HG03097 (cell line): ENCODE data around the gene ABHD16B.
A peak's percentile ranks its signal among the peaks of the same experiment; 100 is the strongest.
"Not testable (repeated sequence)": the region's sequence is repeated elsewhere in the genome, so short reads cannot be mapped to it uniquely, and the experiment has no call there.

Source experiments
- ATAC-seq: cut with Tn5 transposase; IDR thresholded peaks from one replicate; pipeline ENCODE4 v1.9.1; 2021; ENCODE audit not compliant: unreplicated experiment, low FRiP score

The ABHD16B gene

GRCh38 chr20:63833776-63834490, 27.4 kb upstream of the ABHD16B start:
- ATAC-seq = no peak

GRCh38 chr20:63834491-63834880, 26.8 kb upstream of the ABHD16B start:
- ATAC-seq = no peak

GRCh38 chr20:63835021-63835858, 26.1 kb upstream of the ABHD16B start:
- ATAC-seq = no peak

- no peak for ATAC-seq
These were observed 24.6 kb upstream of the ABHD16B start for GRCh38 chr20:63836458-63837344.

- no peak for ATAC-seq
These were observed 23.8 kb upstream of the ABHD16B start for GRCh38 chr20:63837479-63837878.

GRCh38 chr20:63839620-63840019, 21.7 kb upstream of the ABHD16B start:
- ATAC-seq = no peak

GRCh38 chr20:63840405-63840828, 20.9 kb upstream of the ABHD16B start:
- ATAC-seq = no peak

- no peak for ATAC-seq
These were observed 19.0 kb upstream of the ABHD16B start for GRCh38 chr20:63842258-63842657.

GRCh38 chr20:63843222-63843621, 18.1 kb upstream of the ABHD16B start:
- ATAC-seq = no peak

GRCh38 chr20:63843778-63844177, 17.5 kb upstream of the ABHD16B start:
- ATAC-seq = no peak

- ATAC-seq = no peak
These were observed 16.7 kb upstream of the ABHD16B start for GRCh38 chr20:63844511-63844991.

- ATAC-seq = no peak
These were observed 15.0 kb upstream of the ABHD16B start for GRCh38 chr20:63846128-63846771.

GRCh38 chr20:63846888-63847236, 14.4 kb upstream of the ABHD16B start:
- ATAC-seq = no peak

GRCh38 chr20:63847237-63848002, 13.9 kb upstream of the ABHD16B start:
- ATAC-seq = no peak

- no peak for ATAC-seq
These were observed 13.0 kb upstream of the ABHD16B start for GRCh38 chr20:63848003-63848911.

GRCh38 chr20:63850689-63851547, 10.4 kb upstream of the ABHD16B start:
- ATAC-seq = peak; percentile 62

- not testable (repeated sequence) for ATAC-seq
These were observed 9.8 kb upstream of the ABHD16B start for GRCh38 chr20:63851548-63851943.

GRCh38 chr20:63853733-63854068, 7.6 kb upstream of the ABHD16B start:
- ATAC-seq = not testable (repeated sequence)
